Measurements from ENCODE around the gene GAS6. TPM values are rescaled to one million over a fixed set of nuclear protein-coding genes. Genes with fewer than 3 reads are reported as not detected.

The GAS6 gene
- total and polyA plus RNA-seq, 2 donors (not counting 3 experiments of a cell fraction or from before 2014, with no cell fraction given): 69.2 to 109 TPM

GRCh38 chr13:113817860-113818691 lies 45.8 kb downstream of the GAS6 start:
- CTCF ChIA-PET: interaction anchor here (0.6 kb wide), 1 partner anchor 20 kb away, joined by 3 read pairs; no protein-coding TSS in a partner anchor
- FAIRE-seq: no peak
- dilution Hi-C loops (cut with MboI; ENCODE audit: extremely low pct_ligation_motif_present, low sequenced_read_pairs): no loop called here
- H3K4me3 ChIP-seq (replicated peaks in 1 of 3; ENCODE audit: insufficient read depth in 1 of 3, low read depth in 1 of 3, low read length in 3 of 3): no peak overlapping the region
- no TSS peak for BruUV-seq (replicated peaks)
- DNase-seq (ENCODE audit: low read depth, low spot score): peak; percentile 16
- no peaks in the 10 kb centered on the region for H3K9me3 ChIP-seq (replicated peaks; ENCODE audit: control insufficient read depth, insufficient read depth, low read length)
- H3K79me2 ChIP-seq (ENCODE audit: control insufficient read depth, insufficient read depth, low read length): no peaks in the 10 kb centered on the region
- no peak overlapping the region for H3K4me2 ChIP-seq (ENCODE audit: insufficient read depth, low read length)
- POLR2A ChIA-PET: no interaction called here
- TF ChIP-seq GATA2 (IDR thresholded peaks at IDR 0.05; ENCODE audit: insufficient read depth, insufficient read length, low read depth, low read length) (no peak), POLR2A (IDR thresholded peaks at IDR 0.05; ENCODE audit: low read depth, low read length) (no peak), MAX (IDR thresholded peaks at IDR 0.05; ENCODE audit: insufficient read depth, insufficient read length) (no peak), MYC (IDR thresholded peaks at IDR 0.05; ENCODE audit: low read depth, low read length) (no peak)
- no peak overlapping the region for H3K9ac ChIP-seq (replicated peaks; ENCODE audit: extremely low read depth, insufficient read depth, low read length)
- H3K9me1 ChIP-seq (replicated peaks; ENCODE audit: control insufficient read depth, extremely low read depth, insufficient read depth, low read length): no peaks in the 10 kb centered on the region
- H2AFZ ChIP-seq (ENCODE audit: low read depth, low read length): no peak overlapping the region
- intact Hi-C loops (cut with micrococcal nuclease): loop anchor here (1.0 to 5.0 kb wide), 8 partner anchors 19 to 408 kb away; partner anchors contain the start of gene TMEM255B
- H3K4me1 ChIP-seq (ENCODE audit: control insufficient read depth, extremely low read depth, insufficient read depth, low read length): peaks cover 6% of the 10 kb centered on the region
- peak overlapping the region; percentile 34 for H3K27ac ChIP-seq (ENCODE audit: insufficient read depth, low read depth, low read length)
- H3K36me3 ChIP-seq (ENCODE audit: control insufficient read depth in 2 of 2, extremely low read depth in 1 of 2, insufficient read depth in 2 of 2, low read length in 2 of 2): peaks cover 0 to 9% of the 10 kb centered on the region in 2 experiments
- no peaks in the 10 kb centered on the region for H4K20me1 ChIP-seq (replicated peaks; ENCODE audit: control insufficient read depth, extremely low read depth, insufficient read depth, low read length)
- no peaks in the 10 kb centered on the region for H3K27me3 ChIP-seq (ENCODE audit: control insufficient read depth in 2 of 2, insufficient read depth in 2 of 2, low read length in 2 of 2)

All from endothelial cell of umbilical vein (primary cell).